Thyroid gland (tissue), 4 donors: ENCODE measurements around the gene CCDC175.

ENCODE experiments used
- CTCF ChIP-seq, 6 experiments: fragments of 200-600 bp in 3 of 6; fragments of 450-650 bp in 3 of 6; sonication (generic) in 3 of 6; IDR thresholded peaks; one replicate each; pipeline ENCODE4 v1.5.1; 2016 to 2019; ENCODE audit warnings: antibody characterized with exemption in 6 of 6, mild to moderate bottlenecking in 2 of 6, inconsistent platforms in 1 of 6, moderate library complexity in 1 of 6
- POLR2A ChIP-seq, 2 donors: fragments of 450-650 bp; IDR thresholded peaks; one replicate each; pipeline ENCODE4 v1.6.1; 2017; ENCODE audit warnings: antibody characterized with exemption in 2 of 2, mild to moderate bottlenecking in 2 of 2, moderate library complexity in 1 of 2

GRCh38 chr14:59582161-59582560 lies 5.5 kb upstream of the CCDC175 start:
- TF ChIP-seq CTCF (IDR thresholded peaks at IDR 0.05) (no peak), POLR2A (IDR thresholded peaks at IDR 0.05) (no peak)
